Stimulated activated CD4-positive, alpha-beta T cell treated with anti-CD3 and anti-CD28 coated beads, Interleukin-1b, Interleukin-23, amount 100 ng/mL, for 1 hour (primary cell): Measurements from ENCODE around the gene SNX12.

Source experiments
- DNase-seq, 2 donors: peaks; one replicate each; pipeline ENCODE4 v3.0.0-alpha.2; 2020; ENCODE audit warnings: low read depth in 2 of 2

The SNX12 gene

DNA sequence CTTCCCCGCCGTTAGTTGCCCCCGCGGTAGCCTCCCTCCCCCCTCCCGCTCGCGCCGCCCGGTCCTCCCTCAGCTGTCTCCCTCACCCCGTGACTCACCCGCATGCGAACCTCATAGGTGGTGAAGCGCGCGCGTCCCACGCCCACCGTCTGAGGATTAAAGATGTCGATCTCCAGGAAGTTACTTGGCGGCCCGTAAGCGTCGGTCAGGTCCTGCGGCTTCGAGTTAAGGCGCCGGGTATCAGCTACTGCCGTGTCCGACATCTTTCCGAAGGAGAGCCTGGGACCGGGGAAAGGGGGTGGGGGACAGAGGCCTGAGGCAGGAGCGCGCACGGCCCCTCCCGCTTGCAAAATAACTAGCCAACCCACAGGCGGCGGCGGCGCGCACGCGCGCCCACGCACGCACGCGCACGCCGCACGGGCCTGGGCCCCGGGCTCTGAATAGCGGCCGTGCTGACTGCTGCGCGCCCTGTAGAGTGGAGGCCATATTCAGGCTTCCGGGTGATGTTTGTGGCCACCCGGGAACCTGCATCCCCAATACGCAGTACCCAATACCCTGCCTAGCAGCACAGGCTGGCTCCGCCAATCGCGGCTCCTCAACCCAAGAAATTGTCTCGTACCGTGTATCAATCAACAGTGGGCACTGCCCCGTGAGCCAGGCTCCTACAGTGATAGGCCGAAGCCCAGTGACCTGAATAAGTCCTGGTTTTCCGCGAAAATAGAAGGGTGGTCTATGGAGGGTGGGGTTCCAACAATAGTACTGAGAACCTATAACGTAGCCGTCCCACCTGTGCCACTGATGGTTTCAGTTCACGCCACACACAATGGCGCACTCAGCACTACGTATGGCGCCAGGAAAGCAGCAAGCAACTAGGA lies at the start of gene SNX12:
Gene SNX12 (minus strand): TSS at position 291 of the 875 bp plus-strand sequence. CDS start 28 bp downstream, at position 263.
- peak; percentile 63 to 71 for DNase-seq

DNA sequence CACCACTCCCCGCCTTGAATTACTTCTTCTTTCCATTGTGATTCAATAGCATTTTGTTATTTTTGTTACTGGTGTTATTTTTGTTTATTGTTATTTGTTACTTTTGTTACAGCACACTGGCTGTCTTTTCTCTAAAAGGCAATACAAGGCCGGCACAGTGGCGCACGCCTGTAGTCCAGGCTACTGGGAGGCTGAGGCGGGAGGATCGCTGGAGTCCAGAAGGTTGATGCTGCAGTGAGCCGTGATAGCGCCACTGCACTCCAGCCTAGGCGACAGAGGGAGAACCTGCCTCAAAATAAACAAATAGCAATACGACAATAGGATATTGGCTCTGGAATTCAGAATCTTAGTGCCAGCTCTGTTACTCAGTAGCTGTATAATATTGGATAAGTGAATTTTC lies 49.2 kb upstream of the SNX12 start:
- DNase-seq, result no peak

DNA sequence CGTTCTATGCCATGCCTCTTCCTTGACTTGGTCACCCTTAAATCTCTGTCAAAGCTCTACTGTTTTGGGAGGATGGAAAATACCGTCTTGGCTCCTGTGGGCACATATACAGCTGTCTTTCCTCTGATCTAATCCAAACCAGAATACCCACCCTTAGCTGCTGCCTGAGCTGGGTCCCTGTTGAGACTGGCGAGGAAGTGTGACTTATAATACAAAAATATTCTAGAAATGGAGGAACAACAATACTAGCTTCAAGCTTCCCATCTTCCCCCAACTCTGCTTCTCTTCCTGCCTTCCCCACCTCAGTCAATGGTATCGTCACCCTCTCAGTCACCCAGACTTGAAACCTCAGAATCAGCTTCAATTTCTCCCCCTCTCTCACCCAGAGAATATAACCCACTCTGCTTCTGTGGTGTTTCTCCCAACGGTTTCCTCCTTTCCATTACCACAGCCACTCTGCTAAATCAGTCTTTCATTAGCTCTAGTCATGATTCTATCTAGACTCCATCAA lies 43.8 kb upstream of the SNX12 start:
- no peak for DNase-seq

DNA sequence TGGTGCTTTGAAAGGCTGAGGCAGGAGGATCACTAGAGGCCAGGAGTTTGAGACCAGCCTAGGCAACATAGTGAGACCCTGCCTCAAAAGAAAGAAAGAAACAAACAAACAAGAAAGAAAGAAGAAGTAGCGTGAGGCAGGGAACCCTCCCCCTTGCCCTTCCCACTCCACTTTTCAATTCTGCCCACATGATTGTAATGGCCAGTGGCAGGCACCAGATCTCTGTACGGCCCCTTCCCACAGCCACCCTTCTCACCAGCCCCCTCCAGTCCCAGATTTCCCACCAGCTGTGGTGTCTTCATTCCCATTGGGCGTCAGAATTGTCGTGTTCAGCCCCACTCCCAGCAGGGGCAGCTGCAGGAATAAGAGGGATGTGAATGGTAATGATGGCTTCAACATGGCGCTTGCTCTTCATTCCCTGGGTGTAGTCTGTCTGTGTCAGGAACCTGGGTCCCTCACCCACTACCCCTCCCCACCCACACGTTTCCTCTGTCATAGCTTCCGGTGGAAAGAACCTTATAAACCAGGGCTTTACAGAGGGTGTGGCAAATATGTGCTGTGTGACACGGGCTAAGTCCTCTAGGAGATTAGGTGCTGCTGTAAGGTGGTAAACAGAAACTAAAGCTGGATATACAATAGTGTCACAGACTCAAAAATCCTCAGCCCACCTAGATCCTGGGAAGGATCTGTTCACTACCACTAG lies 43.2 kb upstream of the SNX12 start, which contains the start of gene IL2RG:
Gene IL2RG (minus strand): TSS at position 437 of the 703 bp plus-strand sequence. CDS start 38 bp downstream, at position 399.
- peak in 1 of 2 donors; percentile 59 for DNase-seq

DNA sequence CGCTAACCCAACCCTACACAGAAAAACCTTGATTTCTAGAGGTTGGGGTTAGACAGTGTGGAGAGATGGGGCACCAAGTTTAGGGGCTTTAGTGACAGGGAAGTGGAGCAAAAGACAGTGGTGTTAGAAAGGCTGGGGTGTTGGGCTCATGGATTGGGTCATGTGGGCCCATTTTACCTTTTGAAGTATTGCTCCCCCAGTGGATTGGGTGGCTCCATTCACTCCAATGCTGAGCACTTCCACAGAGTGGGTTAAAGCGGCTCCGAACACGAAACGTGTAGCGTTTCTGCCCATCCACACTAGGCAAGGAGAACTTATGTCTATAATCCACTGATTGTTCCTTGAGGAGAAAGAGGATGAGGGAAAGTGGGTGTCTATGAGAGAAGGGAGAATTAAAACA lies 40.9 kb upstream of the SNX12 start:
- no peak for DNase-seq

DNA sequence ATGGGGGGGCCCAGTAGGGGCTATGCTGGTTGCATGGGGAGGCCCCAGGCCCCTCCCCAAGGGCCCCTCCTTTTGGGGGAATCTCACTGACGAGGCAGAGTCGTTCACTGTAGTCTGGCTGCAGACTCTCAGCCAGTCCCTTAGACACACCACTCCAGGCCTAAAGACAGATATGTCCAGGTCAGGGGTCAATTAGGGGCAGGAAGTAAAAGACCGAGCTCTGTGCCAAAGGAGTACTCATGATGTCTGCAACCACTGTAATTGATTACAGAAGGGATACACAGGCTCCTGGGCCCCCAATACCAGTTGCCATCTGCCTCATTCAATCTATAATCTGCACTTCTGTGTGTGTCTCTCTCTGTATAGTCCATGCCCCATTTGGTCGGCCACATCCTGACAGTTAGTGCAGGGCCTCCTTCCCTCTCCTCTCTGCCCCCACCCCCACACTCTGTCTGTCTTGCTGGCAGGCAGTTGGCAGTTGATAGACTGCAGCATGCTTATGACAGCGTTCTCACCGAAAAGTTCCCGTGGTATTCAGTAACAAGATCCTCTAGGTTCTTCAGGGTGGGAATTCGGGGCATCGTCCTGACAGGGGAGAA lies 39.7 kb upstream of the SNX12 start:
- DNase-seq, result no peak

DNA sequence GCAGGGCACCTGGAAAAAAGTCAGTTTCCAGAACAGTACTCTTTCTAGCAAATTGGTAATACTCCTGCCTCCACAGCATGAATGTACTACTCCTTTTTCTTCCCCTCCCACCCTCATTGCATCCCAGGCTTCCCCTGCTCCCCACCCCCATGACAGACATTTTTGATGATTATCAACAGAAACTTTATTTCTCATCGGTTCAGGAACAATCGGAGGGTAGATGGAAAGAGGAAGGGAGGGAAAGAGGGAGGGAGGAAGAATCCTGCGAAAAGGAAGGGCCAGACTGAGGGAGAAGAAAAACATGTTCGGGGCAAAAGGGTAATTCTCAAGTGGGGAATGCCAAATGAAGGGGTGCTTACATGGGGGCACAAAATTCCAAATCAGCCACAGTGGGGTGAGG lies 39.1 kb upstream of the SNX12 start:
- no peak for DNase-seq

DNA sequence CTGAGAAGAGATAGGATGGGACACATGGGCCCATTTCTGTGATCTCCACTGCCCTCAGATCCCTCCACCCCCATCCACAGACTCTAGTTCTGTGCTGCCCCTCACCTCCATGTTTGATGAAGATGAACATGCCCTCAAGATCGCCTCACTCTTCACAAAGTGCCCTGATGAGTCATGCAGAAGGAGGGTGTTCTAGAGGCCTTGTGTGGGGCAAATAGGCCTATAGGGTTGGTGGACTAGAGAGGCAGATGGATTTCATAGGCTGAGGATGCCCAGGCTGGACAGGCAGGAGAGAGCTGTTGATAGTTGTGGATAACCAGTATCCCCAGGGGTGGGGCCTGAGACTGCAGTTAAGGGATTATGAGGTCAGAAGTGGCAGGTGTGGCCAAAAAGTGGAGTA lies 38.3 kb upstream of the SNX12 start, which contains the start of gene CXorf65:
Gene CXorf65 (minus strand): TSS at position 314 of the 400 bp plus-strand sequence. CDS start 184 bp downstream, at position 130.
- no peak for DNase-seq

DNA sequence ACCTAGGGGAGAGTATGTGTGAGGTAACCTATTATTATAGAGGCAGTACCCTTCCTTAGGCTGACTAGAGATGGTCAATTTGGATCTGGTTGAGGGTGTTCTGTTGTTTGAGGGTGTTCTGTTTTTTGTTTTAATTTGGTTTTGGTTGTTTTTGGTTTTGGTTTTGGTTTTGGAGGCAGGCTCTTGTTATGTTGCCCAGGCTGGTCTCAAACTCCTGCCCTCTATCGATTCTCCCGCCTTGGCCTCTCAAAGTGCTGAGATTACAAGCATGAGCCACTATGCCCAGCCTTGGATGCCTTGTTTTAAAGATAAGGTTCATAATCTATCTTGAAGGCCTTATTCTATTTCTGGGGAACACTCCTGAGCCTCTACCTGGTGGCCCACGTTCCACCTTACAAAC lies 37.5 kb upstream of the SNX12 start:
- no peak for DNase-seq

DNA sequence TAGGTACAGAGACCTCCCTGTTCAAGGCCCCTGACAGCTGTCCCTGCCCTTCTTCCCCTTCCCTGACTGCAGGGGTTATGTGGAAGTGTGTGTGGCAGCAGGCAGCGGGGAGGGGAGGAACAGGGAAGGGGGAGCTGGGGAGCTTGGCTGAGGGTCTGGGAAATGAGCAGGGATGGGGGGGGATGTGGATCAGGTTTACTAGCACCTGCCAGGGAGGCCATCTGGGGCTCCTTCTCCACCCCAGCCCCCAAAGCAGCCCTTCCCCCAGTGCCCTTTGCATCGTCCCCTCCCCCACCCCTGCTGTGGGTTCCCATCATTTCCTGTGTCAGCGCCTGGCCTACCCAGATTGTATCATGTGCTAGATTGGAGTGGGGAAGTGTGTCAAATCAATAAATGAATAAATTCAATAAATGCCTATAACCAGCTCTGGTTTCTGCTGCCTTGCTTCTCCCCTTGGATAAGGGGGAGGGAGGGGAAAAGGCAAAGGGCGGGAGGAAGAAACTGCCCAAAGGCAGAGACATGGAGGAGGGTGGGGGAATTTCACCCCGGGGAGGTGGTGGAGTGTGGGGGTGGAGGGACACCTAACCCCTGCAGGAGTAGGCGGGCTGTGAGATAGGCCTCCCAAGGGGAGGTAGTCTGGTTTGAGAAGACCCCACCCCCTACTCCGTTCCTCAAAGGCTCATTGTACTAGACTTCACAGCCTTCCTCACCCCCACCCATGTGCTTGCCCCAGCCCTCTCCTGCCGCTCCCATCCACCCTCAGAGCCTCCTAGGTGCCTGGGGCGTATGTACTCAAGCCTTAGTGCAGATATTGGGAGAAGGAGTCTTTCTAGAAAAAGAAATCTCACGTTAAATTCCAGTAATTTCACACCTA lies 35.2 kb upstream of the SNX12 start:
- DNase-seq, result no peak

DNA sequence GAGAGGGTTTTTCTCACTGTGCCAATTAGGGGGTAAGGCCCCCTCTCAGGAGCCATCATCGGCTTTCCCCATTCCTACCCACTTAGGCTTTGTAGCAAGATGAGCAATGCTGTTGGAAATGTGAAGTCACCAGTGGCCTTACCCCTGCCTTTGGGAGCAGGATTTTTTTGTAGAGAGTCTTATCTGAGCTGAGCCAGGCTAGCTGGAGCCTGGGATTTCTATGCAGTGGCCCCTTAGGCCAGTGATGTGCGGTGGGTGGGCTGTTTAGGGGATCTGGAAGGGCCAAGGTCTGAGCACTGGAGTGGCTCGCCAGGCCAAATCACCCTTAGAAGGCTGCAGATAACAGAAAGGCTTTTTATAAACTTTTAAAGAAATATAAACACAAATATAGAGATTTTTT lies 34.2 kb upstream of the SNX12 start:
- no peak for DNase-seq

DNA sequence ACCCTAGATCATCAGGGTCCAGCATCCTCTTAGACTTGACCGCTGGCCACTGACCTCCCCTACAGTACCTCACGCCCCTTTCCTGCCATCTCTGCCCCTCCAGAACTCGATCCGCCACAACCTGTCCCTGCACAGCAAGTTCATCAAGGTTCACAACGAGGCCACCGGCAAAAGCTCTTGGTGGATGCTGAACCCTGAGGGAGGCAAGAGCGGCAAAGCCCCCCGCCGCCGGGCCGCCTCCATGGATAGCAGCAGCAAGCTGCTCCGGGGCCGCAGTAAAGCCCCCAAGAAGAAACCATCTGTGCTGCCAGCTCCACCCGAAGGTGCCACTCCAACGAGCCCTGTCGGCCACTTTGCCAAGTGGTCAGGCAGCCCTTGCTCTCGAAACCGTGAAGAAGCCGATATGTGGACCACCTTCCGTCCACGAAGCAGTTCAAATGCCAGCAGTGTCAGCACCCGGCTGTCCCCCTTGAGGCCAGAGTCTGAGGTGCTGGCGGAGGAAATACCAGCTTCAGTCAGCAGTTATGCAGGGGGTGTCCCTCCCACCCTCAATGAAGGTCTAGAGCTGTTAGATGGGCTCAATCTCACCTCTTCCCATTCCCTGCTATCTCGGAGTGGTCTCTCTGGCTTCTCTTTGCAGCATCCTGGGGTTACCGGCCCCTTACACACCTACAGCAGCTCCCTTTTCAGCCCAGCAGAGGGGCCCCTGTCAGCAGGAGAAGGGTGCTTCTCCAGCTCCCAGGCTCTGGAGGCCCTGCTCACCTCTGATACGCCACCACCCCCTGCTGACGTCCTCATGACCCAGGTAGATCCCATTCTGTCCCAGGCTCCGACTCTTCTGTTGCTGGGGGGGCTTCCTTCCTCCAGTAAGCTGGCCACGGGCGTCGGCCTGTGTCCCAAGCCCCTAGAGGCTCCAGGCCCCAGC lies 32.7 kb upstream of the SNX12 start:
- no peak for DNase-seq

DNA sequence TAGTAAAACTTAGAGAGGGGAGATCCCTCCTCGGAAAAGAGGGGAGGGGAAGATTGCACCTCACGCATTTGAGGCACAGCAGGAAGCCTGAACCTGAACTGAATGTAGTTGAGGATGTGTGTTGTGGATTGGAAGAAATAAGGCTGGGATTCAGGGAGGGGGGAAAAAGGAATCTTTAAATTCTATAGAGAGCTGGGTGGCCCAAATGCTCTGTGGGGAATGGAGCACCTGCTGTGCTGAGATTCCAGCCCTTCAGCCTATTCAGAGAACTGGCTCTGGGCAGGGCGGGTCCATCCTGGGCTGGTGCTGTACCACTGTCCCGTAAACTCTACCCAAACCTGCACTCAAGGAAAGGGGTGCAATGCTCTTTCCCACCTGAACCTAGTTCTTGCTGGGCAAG lies 31.6 kb upstream of the SNX12 start:
- DNase-seq, result no peak

DNA sequence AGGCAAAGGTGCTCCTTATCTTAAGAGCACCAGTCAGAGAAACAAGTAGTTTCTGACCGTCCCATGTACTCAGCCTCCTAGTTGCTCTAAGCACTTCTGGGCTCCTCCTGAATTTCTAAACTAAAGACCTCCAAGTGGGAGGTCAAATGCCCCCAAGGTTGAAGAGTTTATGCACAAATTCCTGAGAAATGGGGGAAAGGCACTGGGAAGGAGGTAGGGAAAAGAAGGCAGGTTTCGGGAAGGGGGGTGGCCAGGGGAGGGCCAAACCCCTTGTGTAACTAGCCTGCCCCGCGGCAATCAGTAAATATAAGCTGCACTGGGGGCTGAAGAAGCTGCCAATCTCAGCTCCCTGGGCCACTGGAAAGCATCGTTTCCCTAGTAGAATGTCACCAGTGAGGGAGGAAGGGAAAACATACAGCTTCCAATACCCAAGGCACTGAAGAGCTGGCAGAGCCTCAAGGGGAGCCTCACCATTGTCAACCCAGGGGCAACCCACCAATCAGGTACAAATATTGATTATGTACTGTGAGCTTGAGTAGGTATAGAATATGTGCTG lies 30.9 kb upstream of the SNX12 start:
- DNase-seq, result no peak

DNA sequence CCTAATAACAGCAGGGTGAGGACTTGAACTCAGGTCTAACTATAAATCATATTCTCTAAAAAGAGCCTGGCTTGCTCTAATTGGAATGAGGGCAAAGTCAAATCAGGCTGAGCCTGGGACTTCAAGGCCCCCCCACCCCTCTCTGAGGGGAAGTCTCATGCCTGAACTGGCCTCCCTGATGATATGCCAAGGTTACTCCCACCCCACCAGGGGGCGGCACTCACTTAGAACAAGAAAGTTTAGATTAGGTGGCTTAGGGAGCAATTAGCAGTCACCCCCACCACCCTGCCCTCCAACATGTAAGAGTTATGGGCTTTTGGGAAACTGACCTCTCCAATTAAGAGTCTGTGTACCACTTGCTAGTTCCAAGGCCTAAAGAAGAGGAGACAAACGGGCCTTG lies 30.2 kb upstream of the SNX12 start:
- DNase-seq, result peak; percentile 50 to 52

DNA sequence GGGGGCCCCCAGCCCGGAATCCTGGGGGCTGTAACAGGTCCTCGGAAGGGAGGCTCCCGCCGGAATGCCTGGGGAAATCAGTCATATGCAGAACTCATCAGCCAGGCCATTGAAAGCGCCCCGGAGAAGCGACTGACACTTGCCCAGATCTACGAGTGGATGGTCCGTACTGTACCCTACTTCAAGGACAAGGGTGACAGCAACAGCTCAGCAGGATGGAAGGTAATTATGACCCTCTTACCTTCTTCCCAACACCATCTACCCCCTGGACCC lies 28.6 kb upstream of the SNX12 start:
- DNase-seq, result no peak

DNA sequence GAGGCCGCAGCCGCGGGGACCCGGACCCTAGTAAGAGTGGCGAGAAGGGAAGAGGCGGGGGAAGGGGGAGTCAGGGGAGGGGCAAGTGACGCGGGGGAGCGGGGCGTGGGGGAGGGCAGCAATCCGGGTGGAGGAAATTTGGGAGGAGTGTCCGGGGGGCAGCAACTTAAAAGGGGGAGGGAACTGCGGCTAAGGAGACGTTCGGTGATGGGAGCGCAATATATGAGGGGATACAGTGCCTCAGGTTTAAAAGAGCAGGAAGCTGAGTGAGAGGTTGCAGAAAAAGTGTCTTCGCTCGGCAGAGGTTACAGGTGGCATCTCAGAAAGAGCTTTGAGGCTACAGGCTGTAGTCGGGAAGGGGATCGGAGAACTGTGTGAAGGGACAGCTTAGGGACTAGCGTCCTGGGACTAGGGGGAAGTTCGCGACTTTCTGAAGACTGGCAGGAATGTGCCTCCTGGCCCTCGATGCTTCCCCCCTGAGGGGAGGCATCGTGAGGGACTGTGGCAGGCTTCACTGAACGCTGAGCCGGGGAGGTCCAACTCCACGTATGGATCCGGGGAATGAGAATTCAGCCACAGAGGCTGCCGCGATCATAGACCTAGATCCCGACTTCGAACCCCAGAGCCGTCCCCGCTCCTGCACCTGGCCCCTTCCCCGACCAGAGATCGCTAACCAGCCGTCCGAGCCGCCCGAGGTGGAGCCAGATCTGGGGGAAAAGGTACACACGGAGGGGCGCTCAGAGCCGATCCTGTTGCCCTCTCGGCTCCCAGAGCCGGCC lies 28.0 kb upstream of the SNX12 start:
- no peak for DNase-seq

DNA sequence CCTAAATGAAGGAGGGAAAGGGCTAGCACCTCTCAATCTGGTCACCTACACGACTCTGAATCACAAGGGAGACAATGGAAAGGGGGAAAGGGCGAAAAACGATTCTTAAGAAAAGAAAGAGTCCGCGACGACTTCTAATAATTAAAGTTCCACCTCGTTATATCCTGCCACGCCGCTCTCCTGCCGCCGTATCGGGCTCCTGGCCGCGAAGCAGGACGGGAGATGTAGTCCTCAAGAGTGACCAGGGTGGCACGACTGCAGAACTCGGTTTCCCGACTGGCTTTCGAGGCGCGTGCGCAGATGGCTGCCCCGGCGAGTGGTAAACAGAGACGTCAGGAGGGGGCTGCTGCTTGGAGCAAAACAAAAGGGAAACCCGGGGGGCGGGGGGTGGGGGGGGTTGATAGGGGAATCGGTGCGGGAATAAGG lies 27.4 kb upstream of the SNX12 start, which contains the start of gene FOXO4:
Gene FOXO4 (plus strand): TSS at position 297 of the 426 bp plus-strand sequence. CDS start 678 bp downstream, outside the sequence.
- peak; percentile 57 to 65 for DNase-seq

DNA sequence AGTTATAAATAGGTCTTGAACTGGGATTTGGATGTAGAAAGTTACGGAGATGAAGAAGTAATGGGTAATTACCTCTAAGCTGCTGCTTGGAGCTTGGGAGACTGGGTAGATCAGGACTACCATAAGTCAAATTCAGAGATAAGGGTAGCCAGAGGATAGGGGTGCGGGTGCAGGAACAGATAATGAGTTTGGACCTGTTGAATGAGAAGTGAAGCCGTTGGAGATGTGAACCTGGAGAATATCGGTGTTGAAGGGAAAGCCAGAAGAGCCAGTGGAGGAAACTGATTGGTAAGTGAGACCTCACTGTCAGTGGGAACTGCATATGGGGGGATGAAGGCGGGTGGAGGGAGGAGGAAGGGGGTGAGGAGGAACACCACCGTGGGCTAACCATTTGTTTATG lies 26.9 kb upstream of the SNX12 start:
- no peak for DNase-seq
